KMS-11 (cell line): ENCODE data around the gene MIEF2.

Experiments used
- H2AFZ ChIP-seq: fragments of 200-600 bp; sonication (generic); 2 replicates; pipeline ENCODE4 v1.6.1; 2016; ENCODE audit warnings: antibody characterized with exemption, mixed run types, low read depth
- H3K27ac ChIP-seq: fragments of 200-600 bp; sonication (generic); 2 replicates; pipeline ENCODE4 v1.6.1; 2016; ENCODE audit warnings: mild to moderate bottlenecking, mixed run types
- H3K27me3 ChIP-seq: fragments of 200-600 bp; sonication (generic); 2 replicates; pipeline ENCODE4 v1.6.1; 2017; ENCODE audit warnings: mild to moderate bottlenecking, low read depth, mixed run types, moderate library complexity; ENCODE audit not compliant: insufficient read depth
- H3K36me3 ChIP-seq: fragments of 200-600 bp; sonication (generic); 2 replicates; pipeline ENCODE4 v1.6.1; 2017; ENCODE audit warnings: mild to moderate bottlenecking, mixed run types; ENCODE audit not compliant: insufficient read depth
- H3K4me1 ChIP-seq: fragments of 200-600 bp; sonication (generic); 2 replicates; pipeline ENCODE4 v1.6.1; 2016; ENCODE audit warnings: mild to moderate bottlenecking, low read depth, mixed run types; ENCODE audit not compliant: poor library complexity, severe bottlenecking
- H3K4me2 ChIP-seq: fragments of 200-600 bp; sonication (generic); 2 replicates; pipeline ENCODE4 v1.7.0; 2016; ENCODE audit warnings: mild to moderate bottlenecking, mixed run types
- H3K4me3 ChIP-seq: fragments of 200-600 bp; sonication (generic); IDR thresholded peaks from 2 replicates; pipeline ENCODE4 v1.6.1; 2017; ENCODE audit warnings: low read depth, low read length, mixed read lengths; ENCODE audit not compliant: insufficient read depth
- H3K79me2 ChIP-seq: fragments of 200-600 bp; sonication (generic); 2 replicates; pipeline ENCODE4 v1.6.1; 2016; ENCODE audit warnings: low read depth, mixed run types; ENCODE audit not compliant: insufficient read depth
- H3K9ac ChIP-seq: fragments of 200-600 bp; sonication (generic); 2 replicates; pipeline ENCODE4 v1.6.1; 2016; ENCODE audit warnings: mild to moderate bottlenecking, mixed run types
- H4K20me1 ChIP-seq: fragments of 200-600 bp; sonication (generic); 2 replicates; pipeline ENCODE4 v1.6.1; 2016; ENCODE audit warnings: mild to moderate bottlenecking, mixed run types; ENCODE audit not compliant: insufficient read depth
- TF ChIP-seq, protein P1 (sequence below): fragments of 200-600 bp; sonication (generic); conservative IDR thresholded peaks from 2 replicates; pipeline ENCODE4 v1.6.1; 2017; ENCODE audit warnings: low read depth, mild to moderate bottlenecking, antibody characterized with exemption, low read length, moderate library complexity, mixed read lengths

The MIEF2 gene

DNA sequence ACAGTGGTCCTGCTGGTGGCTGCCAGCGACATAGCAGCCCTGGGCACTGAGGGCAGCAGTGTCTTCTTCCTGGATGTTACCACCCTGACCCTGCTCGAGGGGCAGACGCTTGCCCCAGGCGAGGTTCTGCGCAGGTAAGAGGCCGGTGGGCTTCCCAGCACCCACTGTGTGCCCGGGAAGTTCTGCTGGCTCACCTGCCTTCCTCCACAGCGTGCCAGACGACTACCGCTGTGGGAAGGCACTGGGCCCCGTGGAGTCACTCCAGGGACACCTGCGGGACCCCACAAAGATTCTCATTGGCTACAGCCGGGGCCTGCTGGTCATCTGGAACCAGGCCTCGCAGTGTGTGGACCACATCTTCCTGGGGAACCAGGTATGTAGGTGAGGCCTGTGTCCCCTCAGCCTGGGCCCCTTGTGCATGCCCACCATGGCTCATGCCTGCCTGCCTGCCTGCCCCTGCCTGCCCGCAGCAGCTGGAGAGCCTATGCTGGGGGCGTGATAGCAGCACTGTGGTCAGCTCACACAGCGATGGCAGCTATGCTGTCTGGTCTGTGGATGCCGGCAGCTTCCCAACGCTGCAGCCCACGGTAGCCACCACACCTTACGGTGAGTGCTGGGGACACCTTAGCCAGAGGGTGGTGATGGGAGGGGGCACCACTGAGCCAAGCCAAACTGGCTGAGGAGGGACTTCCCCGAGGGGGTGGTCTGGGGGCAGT lies 26.5 kb upstream of the MIEF2 start:
- no peaks in the 10 kb centered on the region for H3K36me3 ChIP-seq
- no peaks in the 10 kb centered on the region for H3K4me1 ChIP-seq
- H2AFZ ChIP-seq: no peak overlapping the region
- no peak overlapping the region for H3K4me2 ChIP-seq
- H3K79me2 ChIP-seq: no peaks in the 10 kb centered on the region
- no peak overlapping the region for H3K9ac ChIP-seq
- H3K4me3 ChIP-seq: no peak overlapping the region
- H3K27ac ChIP-seq: no peak overlapping the region
- no peaks in the 10 kb centered on the region for H3K27me3 ChIP-seq
- TF ChIP-seq, protein P1, sequence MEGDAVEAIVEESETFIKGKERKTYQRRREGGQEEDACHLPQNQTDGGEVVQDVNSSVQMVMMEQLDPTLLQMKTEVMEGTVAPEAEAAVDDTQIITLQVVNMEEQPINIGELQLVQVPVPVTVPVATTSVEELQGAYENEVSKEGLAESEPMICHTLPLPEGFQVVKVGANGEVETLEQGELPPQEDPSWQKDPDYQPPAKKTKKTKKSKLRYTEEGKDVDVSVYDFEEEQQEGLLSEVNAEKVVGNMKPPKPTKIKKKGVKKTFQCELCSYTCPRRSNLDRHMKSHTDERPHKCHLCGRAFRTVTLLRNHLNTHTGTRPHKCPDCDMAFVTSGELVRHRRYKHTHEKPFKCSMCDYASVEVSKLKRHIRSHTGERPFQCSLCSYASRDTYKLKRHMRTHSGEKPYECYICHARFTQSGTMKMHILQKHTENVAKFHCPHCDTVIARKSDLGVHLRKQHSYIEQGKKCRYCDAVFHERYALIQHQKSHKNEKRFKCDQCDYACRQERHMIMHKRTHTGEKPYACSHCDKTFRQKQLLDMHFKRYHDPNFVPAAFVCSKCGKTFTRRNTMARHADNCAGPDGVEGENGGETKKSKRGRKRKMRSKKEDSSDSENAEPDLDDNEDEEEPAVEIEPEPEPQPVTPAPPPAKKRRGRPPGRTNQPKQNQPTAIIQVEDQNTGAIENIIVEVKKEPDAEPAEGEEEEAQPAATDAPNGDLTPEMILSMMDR: no peak
- H4K20me1 ChIP-seq: no peaks in the 10 kb centered on the region

DNA sequence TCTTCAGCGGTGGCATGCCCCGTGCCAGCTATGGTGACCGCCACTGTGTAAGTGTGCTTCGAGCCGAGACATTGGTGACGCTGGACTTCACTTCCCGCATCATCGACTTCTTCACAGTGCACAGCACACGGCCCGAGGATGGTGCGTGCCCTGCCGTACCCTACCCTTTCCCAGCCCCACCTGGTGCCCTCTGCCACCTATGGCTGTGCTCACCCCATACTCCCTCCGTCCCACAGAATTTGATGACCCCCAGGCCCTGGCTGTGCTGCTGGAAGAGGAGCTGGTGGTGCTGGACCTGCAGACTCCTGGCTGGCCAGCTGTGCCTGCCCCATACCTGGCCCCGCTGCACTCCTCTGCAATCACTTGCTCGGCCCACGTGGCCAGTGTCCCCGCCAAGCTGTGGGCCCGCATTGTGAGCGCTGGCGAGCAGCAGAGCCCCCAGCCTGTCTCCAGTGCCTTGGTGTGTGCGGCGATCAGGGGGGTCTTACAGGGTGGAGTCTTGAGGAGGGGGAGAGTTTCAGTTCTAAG lies 25.5 kb upstream of the MIEF2 start:
- Histone ChIP-seq H3K27ac (no peak overlapping the region), H4K20me1 (no peaks in the 10 kb centered on the region), H3K4me2 (no peak overlapping the region), H3K9ac (no peak overlapping the region), H3K36me3 (no peaks in the 10 kb centered on the region), H3K4me3 (no peak overlapping the region), H2AFZ (no peak overlapping the region), H3K4me1 (no peaks in the 10 kb centered on the region), H3K27me3 (no peaks in the 10 kb centered on the region), H3K79me2 (no peaks in the 10 kb centered on the region)
- TF ChIP-seq, protein P1: no peak

- Histone ChIP-seq H3K79me2 (no peaks in the 10 kb centered on the region), H3K36me3 (no peaks in the 10 kb centered on the region), H3K27me3 (no peaks in the 10 kb centered on the region), H3K27ac (no peak overlapping the region), H3K4me3 (no peak overlapping the region), H2AFZ (no peak overlapping the region), H4K20me1 (no peaks in the 10 kb centered on the region), H3K4me1 (no peaks in the 10 kb centered on the region), H3K4me2 (no peak overlapping the region), H3K9ac (no peak overlapping the region)
- TF ChIP-seq, protein P1: no peak
Measured at GRCh38 chr17:18235743-18236256, 24.7 kb upstream of the MIEF2 start.

- Histone ChIP-seq H3K4me2 (no peak overlapping the region), H3K4me3 (no peak overlapping the region), H2AFZ (no peak overlapping the region), H3K27me3 (no peaks in the 10 kb centered on the region), H3K4me1 (no peaks in the 10 kb centered on the region), H3K27ac (no peak overlapping the region), H4K20me1 (no peaks in the 10 kb centered on the region), H3K9ac (no peak overlapping the region), H3K36me3 (no peaks in the 10 kb centered on the region), H3K79me2 (no peaks in the 10 kb centered on the region)
- TF ChIP-seq, protein P1: no peak
Measured at GRCh38 chr17:18236494-18236893, 24.0 kb upstream of the MIEF2 start.
